Esophagus muscularis mucosa (tissue), 4 donors: ENCODE measurements around the gene SLC12A6. TPM values are rescaled to one million over a fixed set of nuclear protein-coding genes. Genes with fewer than 3 reads are reported as not detected.
A peak's percentile ranks its signal among the peaks of the same experiment; 100 is the strongest.
"Not testable (repeated sequence)": the region's sequence is repeated elsewhere in the genome, so short reads cannot be mapped to it uniquely, and the experiment has no call there.

ENCODE experiments used
- DNase-seq: peaks from one replicate; pipeline ENCODE4 v3.0.0-alpha.2; 2017; ENCODE audit errors: extremely low spot score
- H3K27ac ChIP-seq, 4 donors: fragments of 200-600 bp; sonication (generic); replicated peaks in 1 of 4; 1 replicate in 3 of 4; 2 replicates in 1 of 4; pipeline ENCODE4 v1.5.1; 2016 to 2019; ENCODE audit warnings: mild to moderate bottlenecking in 1 of 4
- H3K27me3 ChIP-seq, 4 donors: fragments of 200-600 bp; sonication (generic); one replicate each; pipeline versions ENCODE4 v1.5.1 to v1.6.0; 2016 to 2019
- H3K36me3 ChIP-seq, 4 donors: fragments of 200-600 bp; sonication (generic); one replicate each; pipeline ENCODE4 v1.5.1; 2016 to 2019
- H3K4me1 ChIP-seq, 4 donors: fragments of 200-600 bp; sonication (generic); one replicate each; pipeline ENCODE4 v1.5.1; 2016 to 2019
- H3K4me3 ChIP-seq, 4 donors: fragments of 200-600 bp; sonication (generic); 1 replicate in 2 of 4; 2 replicates in 2 of 4; pipeline ENCODE4 v1.5.1; 2016 to 2019; ENCODE audit warnings: mild to moderate bottlenecking in 4 of 4, moderate library complexity in 1 of 4
- H3K9me3 ChIP-seq, 4 donors: fragments of 200-600 bp; sonication (generic); 1 replicate in 3 of 4; 2 replicates in 1 of 4; pipeline ENCODE4 v1.5.1; 2016 to 2019
- EP300 ChIP-seq: sonication (generic); formaldehyde crosslinking; IDR thresholded peaks from one replicate; pipeline ENCODE4 v1.6.1; 2017; ENCODE audit warnings: antibody characterized with exemption
- POLR2A ChIP-seq: fragments of 450-650 bp; IDR thresholded peaks from one replicate; pipeline ENCODE4 v1.6.1; 2017; ENCODE audit warnings: antibody characterized with exemption, moderate library complexity, mild to moderate bottlenecking, low read depth
- POLR2AphosphoS5 ChIP-seq, 2 donors: sonication (generic); formaldehyde crosslinking; IDR thresholded peaks; one replicate each; pipeline ENCODE4 v1.6.1; 2017; ENCODE audit warnings: antibody characterized with exemption in 2 of 2
- WGBS: methylation state at CpG from one replicate; pipeline ENCODE4 v1.1.5; 2018; 5-methylcytosine and 5-hydroxymethylcytosine counted together
- intact Hi-C: fragments of 100-400 bp; cut with DNase I; formaldehyde crosslinking; loops from one replicate; pipeline ENCODE4 v1.15.1; 2023
- total RNA-seq, 4 donors: library from RNA; depleted of rRNA; stranded (reverse); fragments of >200 nt; gene quantifications; one replicate each; pipeline versions ENCODE4 v1.1.0 to v1.2.1, GENCODE V29; 2016
- TF ChIP-seq, protein P1 (sequence below), 3 experiments: fragments of 200-600 bp in 2 of 3; fragments of 450-650 bp in 1 of 3; sonication (generic) in 2 of 3; IDR thresholded peaks; one replicate each; pipeline ENCODE4 v1.5.1; 2017 to 2019; ENCODE audit warnings: antibody characterized with exemption in 3 of 3, mild to moderate bottlenecking in 2 of 3, moderate library complexity in 1 of 3

The SLC12A6 gene
- total RNA-seq, 4 donors from 2014 or later = 16.1 to 21.4 (median 16.3) TPM

DNA sequence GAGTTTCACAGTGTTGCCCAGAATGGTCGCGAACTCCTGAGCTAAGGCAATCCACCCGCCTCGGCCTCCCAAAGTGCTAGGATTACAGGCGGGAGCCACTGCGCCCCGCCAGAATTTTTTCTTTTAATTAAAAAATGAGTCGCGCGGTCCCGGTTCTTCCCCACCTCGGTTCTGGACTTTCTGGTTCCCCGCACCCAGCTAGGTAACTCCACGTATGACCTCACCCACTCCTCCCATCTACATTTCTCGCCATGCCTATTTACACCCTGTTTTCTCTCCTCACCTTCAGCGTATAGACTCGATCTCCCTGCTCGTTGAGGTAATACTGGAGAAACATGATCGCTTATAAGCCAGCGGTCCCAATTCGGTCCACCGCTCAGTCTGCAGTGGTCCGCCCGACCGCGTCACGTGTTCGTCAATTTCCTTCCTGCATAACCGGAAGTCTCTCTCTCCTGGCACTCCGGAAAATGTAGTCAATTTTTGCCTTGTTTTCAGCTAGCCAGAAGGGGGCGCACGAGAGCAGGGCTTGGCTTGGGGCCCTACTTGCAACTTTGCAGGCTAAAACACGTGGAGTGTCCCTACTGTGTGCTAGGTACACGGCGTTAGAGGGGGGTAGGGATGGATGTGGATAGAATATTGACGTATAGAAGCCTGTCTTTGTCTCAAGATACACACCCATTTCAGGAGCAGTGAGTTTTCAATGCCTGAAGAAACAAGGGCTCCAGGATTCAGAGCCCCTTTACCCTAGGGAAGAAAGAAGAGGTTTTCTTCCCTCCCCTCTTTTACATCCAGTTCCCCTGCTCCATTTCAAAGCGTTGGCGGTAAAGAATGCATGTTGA lies 5.4 kb upstream of the SLC12A6 start, which contains the start of the genes NOP10 and NUTM1:
Gene NOP10, minus strand, starts transcription at position 400 of the 839 bp plus-strand sequence. Its CDS starts 63 bp downstream, at position 337.
Gene NUTM1, plus strand, starts transcription at position 579 of the 839 bp plus-strand sequence. CDS start 382 bp downstream, outside the sequence.
- intact Hi-C loops = loop anchor here (1.0 to 10.0 kb wide), 3 partner anchors 24 to 242 kb away; partner anchors contain the start of genes GOLGA8B and LPCAT4
- TF ChIP-seq, protein P1, sequence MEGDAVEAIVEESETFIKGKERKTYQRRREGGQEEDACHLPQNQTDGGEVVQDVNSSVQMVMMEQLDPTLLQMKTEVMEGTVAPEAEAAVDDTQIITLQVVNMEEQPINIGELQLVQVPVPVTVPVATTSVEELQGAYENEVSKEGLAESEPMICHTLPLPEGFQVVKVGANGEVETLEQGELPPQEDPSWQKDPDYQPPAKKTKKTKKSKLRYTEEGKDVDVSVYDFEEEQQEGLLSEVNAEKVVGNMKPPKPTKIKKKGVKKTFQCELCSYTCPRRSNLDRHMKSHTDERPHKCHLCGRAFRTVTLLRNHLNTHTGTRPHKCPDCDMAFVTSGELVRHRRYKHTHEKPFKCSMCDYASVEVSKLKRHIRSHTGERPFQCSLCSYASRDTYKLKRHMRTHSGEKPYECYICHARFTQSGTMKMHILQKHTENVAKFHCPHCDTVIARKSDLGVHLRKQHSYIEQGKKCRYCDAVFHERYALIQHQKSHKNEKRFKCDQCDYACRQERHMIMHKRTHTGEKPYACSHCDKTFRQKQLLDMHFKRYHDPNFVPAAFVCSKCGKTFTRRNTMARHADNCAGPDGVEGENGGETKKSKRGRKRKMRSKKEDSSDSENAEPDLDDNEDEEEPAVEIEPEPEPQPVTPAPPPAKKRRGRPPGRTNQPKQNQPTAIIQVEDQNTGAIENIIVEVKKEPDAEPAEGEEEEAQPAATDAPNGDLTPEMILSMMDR (IDR thresholded peaks at IDR 0.05) = peak; percentile 84 to 97 (median 92)
- TF ChIP-seq EP300 = no peak
- peak; percentile 67 for TF ChIP-seq POLR2A
- peak; percentile 94 to 95 for TF ChIP-seq POLR2AphosphoS5 (IDR thresholded peaks at IDR 0.05)
- H3K27ac ChIP-seq = peak within 1 kb of the TSS; percentile 88 to 90 (median 89)
- 1% methylated on average over 37 of the region's 38 CpGs for WGBS
- peaks cover 0 to 30% (median 7%) of the 10 kb centered on the region in 4 donors for H3K36me3 ChIP-seq
- H3K4me3 ChIP-seq = peak within 1 kb of the TSS; percentile 64 to 87 (median 74)
- H3K27me3 ChIP-seq = no peaks in the 10 kb centered on the region
- H3K9me3 ChIP-seq = no peaks in the 10 kb centered on the region
- H3K4me1 ChIP-seq = peaks cover 18 to 29% (median 23%) of the 10 kb centered on the region in 4 donors
- peak; percentile 97 for DNase-seq

DNA sequence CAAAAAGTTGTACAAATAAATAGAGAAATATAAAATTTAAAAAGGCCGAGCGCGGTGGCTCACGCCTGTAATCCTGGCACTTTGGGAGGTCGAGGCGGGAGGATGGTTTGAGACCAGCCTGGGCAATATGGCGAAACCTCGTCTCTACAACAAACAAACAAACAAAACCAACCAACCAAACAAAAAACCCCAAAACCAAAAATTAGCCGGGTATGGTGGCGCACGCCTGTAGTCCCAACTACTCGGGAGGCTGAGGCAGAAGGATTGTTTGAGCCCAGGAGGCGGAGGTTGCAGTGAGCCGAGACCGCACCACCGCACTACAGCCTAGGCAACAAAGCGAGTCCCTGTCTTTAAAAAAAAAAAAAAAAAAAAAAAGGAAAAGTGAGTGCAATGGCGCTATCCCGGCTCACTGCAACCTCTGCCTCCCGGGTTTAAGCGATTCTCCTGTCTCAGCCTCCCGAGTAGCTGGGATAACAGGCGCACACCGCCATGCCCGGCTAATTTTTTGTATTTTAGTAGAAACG lies 4.7 kb upstream of the SLC12A6 start:
- peak overlapping the region; percentile 64 to 87 (median 74) for H3K4me3 ChIP-seq
- H3K36me3 ChIP-seq = peaks cover 0 to 30% (median 7%) of the 10 kb centered on the region in 4 donors
- DNase-seq, H3K9me3 ChIP-seq, H3K27me3 ChIP-seq: not testable (repeated sequence)
- 44% methylated on average over 26 of the region's 26 CpGs for WGBS
- H3K27ac ChIP-seq = peak overlapping the region; percentile 88 to 90 (median 89)
- intact Hi-C loops = loop anchor here (5.0 to 10.0 kb wide), 2 partner anchors 120 to 243 kb away; partner anchors contain the start of gene GOLGA8B
- peaks cover 18 to 29% (median 23%) of the 10 kb centered on the region in 4 donors for H3K4me1 ChIP-seq

DNA sequence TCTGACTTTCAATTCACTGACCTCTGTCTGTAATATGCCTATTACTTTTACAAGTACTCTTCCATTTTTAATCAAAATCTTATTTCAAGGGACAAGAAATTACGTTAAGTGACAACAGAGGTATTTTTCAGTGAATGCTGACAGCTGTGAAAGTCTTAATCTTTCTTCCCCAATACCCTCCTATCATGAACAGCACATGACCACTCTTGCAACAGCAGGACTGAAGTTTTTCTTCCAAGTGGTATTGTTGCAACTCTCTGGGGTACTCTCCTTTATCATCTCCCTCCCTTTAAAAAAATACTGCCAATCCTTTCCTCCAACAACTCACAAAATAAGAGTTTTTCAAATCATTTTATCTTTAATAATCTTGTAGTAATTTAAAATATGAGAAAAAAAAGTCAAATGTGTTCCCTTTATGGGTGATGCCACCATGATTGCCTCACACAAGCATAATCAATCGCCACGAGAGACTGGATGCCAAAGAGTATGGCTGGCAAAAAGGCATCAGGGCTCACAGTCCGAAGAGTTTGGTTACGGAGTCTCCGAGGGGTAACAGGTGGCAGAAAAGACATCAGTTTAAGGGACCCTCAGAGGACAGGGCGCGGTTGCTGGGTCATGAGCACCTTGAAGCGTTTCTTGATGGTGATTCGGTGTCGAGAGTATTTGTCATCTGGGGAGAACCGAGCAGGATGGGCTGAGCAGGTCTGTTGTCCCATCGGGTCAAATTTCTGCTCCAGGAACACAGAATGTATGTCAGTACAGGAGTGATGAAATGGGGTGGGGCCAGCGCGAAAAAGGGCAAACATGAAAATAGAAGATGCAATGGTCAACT lies 4.0 kb upstream of the SLC12A6 start:
- Histone ChIP-seq H3K27ac (peak overlapping the region in 1 of 4 donors; percentile 90), H3K4me1 (peaks cover 24 to 36% (median 28%) of the 10 kb centered on the region in 4 donors), H3K36me3 (peaks cover 0 to 30% (median 7%) of the 10 kb centered on the region in 4 donors), H3K27me3 (no peaks in the 10 kb centered on the region), H3K4me3 (peak overlapping the region; percentile 64 to 87 (median 74)), H3K9me3 (no peaks in the 10 kb centered on the region)
- TF ChIP-seq POLR2A (no peak), EP300 (no peak), POLR2AphosphoS5 (IDR thresholded peaks at IDR 0.05) (no peak)
- TF ChIP-seq, protein P1 (IDR thresholded peaks at IDR 0.05) = no peak
- intact Hi-C loops = loop anchor here (5.0 to 10.0 kb wide), 2 partner anchors 119 to 243 kb away; partner anchors contain the start of gene GOLGA8B
- no peak for DNase-seq
- 94% methylated on average over 15 of the region's 15 CpGs for WGBS

DNA sequence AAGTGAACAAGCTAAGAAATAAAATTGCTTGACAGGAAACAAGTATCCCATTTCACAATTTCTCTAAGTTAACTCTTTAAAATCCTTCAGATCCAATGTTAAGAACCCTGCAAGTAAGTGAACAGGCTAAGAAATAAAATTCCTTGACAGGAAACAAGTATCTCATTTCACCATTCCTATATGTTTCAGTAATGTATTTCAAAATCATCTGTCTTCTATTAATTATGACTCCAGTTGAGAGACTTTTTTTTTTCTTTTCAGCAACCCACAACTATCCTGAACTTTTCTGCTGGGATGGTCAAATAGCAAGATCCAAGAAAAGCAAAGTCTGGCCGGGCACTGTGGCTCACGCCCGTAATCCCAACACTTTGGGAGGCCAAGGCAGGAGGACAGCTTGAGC lies 2.4 kb upstream of the SLC12A6 start:
- H3K27me3 ChIP-seq = no peaks in the 10 kb centered on the region
- no peak overlapping the region for H3K4me3 ChIP-seq
- peaks cover 36 to 51% (median 43%) of the 10 kb centered on the region in 4 donors for H3K4me1 ChIP-seq
- peaks cover 0 to 30% (median 7%) of the 10 kb centered on the region in 4 donors for H3K36me3 ChIP-seq
- H3K9me3 ChIP-seq = no peaks in the 10 kb centered on the region
- 95% methylated on average over 3 of the region's 3 CpGs for WGBS
- no peak overlapping the region for H3K27ac ChIP-seq
- TF ChIP-seq POLR2A (no peak), POLR2AphosphoS5 (IDR thresholded peaks at IDR 0.05) (no peak), EP300 (no peak)
- TF ChIP-seq, protein P1 (IDR thresholded peaks at IDR 0.05) = no peak
- intact Hi-C loops = loop anchor here (5.0 to 10.0 kb wide), 3 partner anchors 118 to 245 kb away; partner anchors contain the start of genes EMC7, GOLGA8B and PGBD4
- no peak for DNase-seq
